GM21529 (cell line): ENCODE measurements around the gene SLC16A7.
"Not testable (repeated sequence)": the region's sequence is repeated elsewhere in the genome, so short reads cannot be mapped to it uniquely, and the experiment has no call there.

Experiments
- ATAC-seq: cut with Tn5 transposase; IDR thresholded peaks from one replicate; pipeline ENCODE4 v1.9.1; 2021; ENCODE audit not compliant: unreplicated experiment

Gene SLC16A7

GRCh38 chr12:59733200-59733599, 137.4 kb downstream of the SLC16A7 start:
- ATAC-seq = no peak

GRCh38 chr12:59734371-59734770, 138.5 kb downstream of the SLC16A7 start:
- ATAC-seq = no peak

GRCh38 chr12:59735231-59735630, 139.4 kb downstream of the SLC16A7 start:
- no peak for ATAC-seq

- ATAC-seq = no peak
Measured at GRCh38 chr12:59736359-59736758, 140.5 kb downstream of the SLC16A7 start.

GRCh38 chr12:59736786-59737185, 141.0 kb downstream of the SLC16A7 start:
- no peak for ATAC-seq

GRCh38 chr12:59737725-59738463, 142.1 kb downstream of the SLC16A7 start:
- ATAC-seq = no peak

- ATAC-seq = no peak
Measured at GRCh38 chr12:59742841-59743240, 147.0 kb downstream of the SLC16A7 start.

GRCh38 chr12:59744564-59744963, 148.7 kb downstream of the SLC16A7 start:
- ATAC-seq = no peak

GRCh38 chr12:59751091-59751490, 155.3 kb downstream of the SLC16A7 start:
- ATAC-seq = not testable (repeated sequence)

GRCh38 chr12:59761542-59761941, 165.7 kb downstream of the SLC16A7 start:
- no peak for ATAC-seq

- ATAC-seq = no peak
Measured at GRCh38 chr12:59763835-59764234, 168.0 kb downstream of the SLC16A7 start.

GRCh38 chr12:59768031-59768430, 172.2 kb downstream of the SLC16A7 start:
- ATAC-seq = no peak

- ATAC-seq = peak; percentile 59
Measured at GRCh38 chr12:59780605-59781135, 184.8 kb downstream of the SLC16A7 start.

- ATAC-seq = no peak
Measured at GRCh38 chr12:59787610-59788009, 191.8 kb downstream of the SLC16A7 start.

GRCh38 chr12:59792647-59793046, 196.8 kb downstream of the SLC16A7 start:
- no peak for ATAC-seq

GRCh38 chr12:59803735-59804134, 207.9 kb downstream of the SLC16A7 start:
- ATAC-seq = no peak

GRCh38 chr12:59808317-59808910, 212.6 kb downstream of the SLC16A7 start:
- ATAC-seq = peak; percentile 93

GRCh38 chr12:59811991-59812390, 216.2 kb downstream of the SLC16A7 start:
- no peak for ATAC-seq

- ATAC-seq = no peak
Measured at GRCh38 chr12:59812716-59813115, 216.9 kb downstream of the SLC16A7 start.

GRCh38 chr12:59820594-59821011, 224.8 kb downstream of the SLC16A7 start:
- ATAC-seq = no peak

- no peak for ATAC-seq
Measured at GRCh38 chr12:59823567-59823966, 227.7 kb downstream of the SLC16A7 start.

GRCh38 chr12:59827767-59828166, 231.9 kb downstream of the SLC16A7 start:
- no peak for ATAC-seq
